ENCODE measurements around the gene HK2.

GRCh38 chr2:74889159-74889558 lies 55.2 kb downstream of the HK2 start:
- no peak for TF ChIP-seq CTCF (conservative IDR thresholded peaks at IDR 0.05; ENCODE audit: low read depth, low read length)
- no peak for TF ChIP-seq EZH2 (IDR thresholded peaks at IDR 0.05; ENCODE audit: low read length, unreplicated experiment)
